Measurements from ENCODE around the gene TRIM65.

DNA sequence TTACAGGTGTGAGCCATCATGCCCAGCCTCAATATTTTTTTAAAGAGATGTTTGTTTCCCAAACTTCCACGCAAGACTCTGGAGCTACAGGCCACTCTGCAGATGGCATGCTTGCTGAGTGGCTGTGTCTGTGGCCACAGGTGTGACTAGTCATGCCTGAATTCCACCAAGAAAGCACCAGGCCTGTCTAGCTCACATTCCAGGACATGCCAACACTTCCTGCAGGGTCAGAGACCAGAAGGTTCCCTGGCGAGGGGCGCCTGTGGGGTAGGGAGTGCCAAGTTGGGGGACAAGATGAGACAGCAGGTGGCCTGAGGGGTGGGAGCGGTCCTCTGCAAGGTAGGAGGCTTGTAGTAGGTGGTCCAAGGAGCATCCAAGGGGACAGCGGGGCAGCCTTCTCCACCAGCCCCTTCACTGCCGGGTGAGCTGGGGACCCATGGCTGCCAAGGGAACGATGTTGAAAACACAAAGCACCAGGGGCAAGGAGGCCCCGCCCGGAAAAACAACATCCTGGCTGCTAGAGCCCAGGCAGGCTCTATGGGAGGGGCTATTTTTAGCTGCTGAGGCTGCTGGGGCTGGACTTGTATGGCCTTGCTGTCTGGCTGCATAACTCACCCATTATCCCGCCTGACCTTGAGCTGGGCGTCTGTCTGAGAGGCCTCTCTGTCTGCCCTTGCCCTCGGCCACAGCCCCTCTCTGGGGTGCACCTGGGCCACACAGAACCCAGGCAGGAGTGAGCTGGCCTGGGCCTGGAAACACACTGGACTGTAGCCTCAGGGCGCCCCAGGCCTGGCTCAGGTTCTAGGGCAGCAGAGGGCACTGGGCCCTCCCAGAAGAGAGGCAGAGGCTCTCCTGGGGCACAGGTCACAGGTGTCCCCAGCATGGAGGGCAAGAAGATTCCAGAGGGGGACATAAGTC, 24.1 kb downstream of the TRIM65 start:
- no peak for TF ChIP-seq EZH2 (IDR thresholded peaks at IDR 0.05; ENCODE audit: borderline replicate concordance, low read length)
- TF ChIP-seq, protein P1, sequence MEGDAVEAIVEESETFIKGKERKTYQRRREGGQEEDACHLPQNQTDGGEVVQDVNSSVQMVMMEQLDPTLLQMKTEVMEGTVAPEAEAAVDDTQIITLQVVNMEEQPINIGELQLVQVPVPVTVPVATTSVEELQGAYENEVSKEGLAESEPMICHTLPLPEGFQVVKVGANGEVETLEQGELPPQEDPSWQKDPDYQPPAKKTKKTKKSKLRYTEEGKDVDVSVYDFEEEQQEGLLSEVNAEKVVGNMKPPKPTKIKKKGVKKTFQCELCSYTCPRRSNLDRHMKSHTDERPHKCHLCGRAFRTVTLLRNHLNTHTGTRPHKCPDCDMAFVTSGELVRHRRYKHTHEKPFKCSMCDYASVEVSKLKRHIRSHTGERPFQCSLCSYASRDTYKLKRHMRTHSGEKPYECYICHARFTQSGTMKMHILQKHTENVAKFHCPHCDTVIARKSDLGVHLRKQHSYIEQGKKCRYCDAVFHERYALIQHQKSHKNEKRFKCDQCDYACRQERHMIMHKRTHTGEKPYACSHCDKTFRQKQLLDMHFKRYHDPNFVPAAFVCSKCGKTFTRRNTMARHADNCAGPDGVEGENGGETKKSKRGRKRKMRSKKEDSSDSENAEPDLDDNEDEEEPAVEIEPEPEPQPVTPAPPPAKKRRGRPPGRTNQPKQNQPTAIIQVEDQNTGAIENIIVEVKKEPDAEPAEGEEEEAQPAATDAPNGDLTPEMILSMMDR (IDR thresholded peaks at IDR 0.05; ENCODE audit: low read length), result no peak

All from OCI-LY1 (cell line).